ENCODE measurements around the gene MAN1A2.

The MAN1A2 gene

GRCh38 chr1:117493906-117494305 is 126.7 kb downstream of the MAN1A2 start:
- Histone ChIP-seq H2AFZ (ENCODE audit: low read length, unreplicated experiment) (no peak overlapping the region), H3K79me2 (ENCODE audit: control insufficient read depth, insufficient read depth, low read length, unreplicated experiment) (no peaks in the 10 kb centered on the region), H3K36me3 (ENCODE audit: insufficient read depth, low read length) (peaks cover 4% of the 10 kb centered on the region; the same call in 1 of the 2 replicates), H3K4me1 (ENCODE audit: control insufficient read depth, insufficient read depth, low read length, unreplicated experiment) (no peaks in the 10 kb centered on the region), H3K4me3 (ENCODE audit: low read depth, low read length) (no peak overlapping the region), H3K27ac (ENCODE audit: low read depth, low read length) (no peak overlapping the region), H3K27me3 (ENCODE audit: insufficient read depth, low read length) (no peaks in the 10 kb centered on the region)

DNA sequence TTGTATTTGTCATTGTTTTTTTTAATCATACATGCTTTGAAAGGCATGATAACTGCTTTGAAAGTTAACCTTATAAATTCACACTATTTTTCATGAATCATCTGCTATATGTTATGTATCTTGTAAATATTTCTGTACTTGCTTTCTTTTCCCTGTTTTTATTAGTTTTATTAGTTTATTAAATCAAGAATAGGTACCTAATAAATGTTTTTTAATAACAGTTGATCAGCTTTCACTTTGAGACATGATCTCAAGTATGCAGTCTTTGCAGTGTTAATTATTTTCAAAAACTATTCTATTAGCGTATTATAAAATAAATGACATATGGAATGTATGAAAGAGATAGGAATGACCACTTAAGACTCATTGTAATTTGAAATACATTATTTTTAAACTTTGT is 127.8 kb downstream of the MAN1A2 start:
- peaks cover 4% of the 10 kb centered on the region; the same call in 1 of the 2 replicates for H3K36me3 ChIP-seq (ENCODE audit: insufficient read depth, low read length)
- no peaks in the 10 kb centered on the region for H3K79me2 ChIP-seq (ENCODE audit: control insufficient read depth, insufficient read depth, low read length, unreplicated experiment)

GRCh38 chr1:117499071-117499470 is 131.8 kb downstream of the MAN1A2 start:
- Histone ChIP-seq H3K79me2 (ENCODE audit: control insufficient read depth, insufficient read depth, low read length, unreplicated experiment) (no peaks in the 10 kb centered on the region), H2AFZ (ENCODE audit: low read length, unreplicated experiment) (no peak overlapping the region), H3K36me3 (ENCODE audit: insufficient read depth, low read length) (peaks cover 4% of the 10 kb centered on the region; the same call in 1 of the 2 replicates), H3K27me3 (ENCODE audit: insufficient read depth, low read length) (no peaks in the 10 kb centered on the region), H3K4me1 (ENCODE audit: control insufficient read depth, insufficient read depth, low read length, unreplicated experiment) (peaks cover 10% of the 10 kb centered on the region), H3K4me3 (ENCODE audit: low read depth, low read length) (no peak overlapping the region), H3K27ac (ENCODE audit: low read depth, low read length) (no peak overlapping the region)

More for the DNA sequence above, 127.8 kb downstream of the MAN1A2 start:
- H3K27me3 ChIP-seq (ENCODE audit: insufficient read depth, low read length), result no peaks in the 10 kb centered on the region
- H2AFZ ChIP-seq (ENCODE audit: low read length, unreplicated experiment), result no peak overlapping the region
- no peak overlapping the region for H3K4me3 ChIP-seq (ENCODE audit: low read depth, low read length)
- no peaks in the 10 kb centered on the region for H3K4me1 ChIP-seq (ENCODE audit: control insufficient read depth, insufficient read depth, low read length, unreplicated experiment)
- H3K27ac ChIP-seq (ENCODE audit: low read depth, low read length), result no peak overlapping the region

DNA sequence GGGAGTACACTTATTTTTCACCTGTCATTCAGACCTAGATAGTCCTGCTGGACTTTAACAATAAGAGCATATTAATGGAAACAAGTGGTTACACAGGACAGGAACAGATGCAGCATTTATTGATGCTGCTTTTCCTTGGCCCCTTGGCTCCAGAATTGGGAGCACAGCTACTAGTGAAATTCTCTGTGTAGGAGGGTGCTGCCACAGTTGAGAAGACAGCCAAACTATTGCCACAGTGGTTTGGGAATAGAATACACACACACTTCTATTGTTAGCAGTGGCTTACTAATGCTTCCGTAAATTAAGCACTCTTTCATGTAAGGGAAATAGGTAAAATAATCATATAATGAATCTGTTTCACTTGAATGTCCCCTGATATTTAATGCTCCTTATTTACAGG is 133.3 kb downstream of the MAN1A2 start:
- no peak overlapping the region for H3K4me3 ChIP-seq (ENCODE audit: low read depth, low read length)
- peaks cover 4% of the 10 kb centered on the region; the same call in 1 of the 2 replicates for H3K36me3 ChIP-seq (ENCODE audit: insufficient read depth, low read length)
- no peaks in the 10 kb centered on the region for H3K27me3 ChIP-seq (ENCODE audit: insufficient read depth, low read length)
- peaks cover 10% of the 10 kb centered on the region for H3K4me1 ChIP-seq (ENCODE audit: control insufficient read depth, insufficient read depth, low read length, unreplicated experiment)
- no peaks in the 10 kb centered on the region for H3K79me2 ChIP-seq (ENCODE audit: control insufficient read depth, insufficient read depth, low read length, unreplicated experiment)
- no peak overlapping the region for H3K27ac ChIP-seq (ENCODE audit: low read depth, low read length)
- H2AFZ ChIP-seq (ENCODE audit: low read length, unreplicated experiment), result no peak overlapping the region

DNA sequence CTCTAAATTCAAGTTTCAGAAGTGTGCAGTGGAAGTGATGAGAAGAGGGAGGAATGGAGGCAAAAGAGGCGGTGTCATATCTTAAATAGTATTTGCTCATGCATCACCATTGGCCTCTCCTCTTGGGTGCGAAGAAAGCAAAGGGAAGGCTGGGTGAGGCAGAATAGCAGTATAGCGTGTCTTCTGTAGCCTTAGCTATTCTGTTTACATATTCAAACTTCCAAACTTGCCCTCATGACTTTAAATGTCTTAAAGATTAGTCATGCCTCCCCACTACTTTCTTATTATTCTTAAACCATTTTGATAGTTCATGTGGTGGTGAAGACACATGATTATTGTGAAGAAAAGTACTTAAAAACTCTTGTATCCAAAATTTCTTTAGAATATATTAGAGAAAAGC is 134.0 kb downstream of the MAN1A2 start:
- Histone ChIP-seq H3K36me3 (ENCODE audit: insufficient read depth, low read length) (peaks cover 4% of the 10 kb centered on the region; the same call in 1 of the 2 replicates), H3K27me3 (ENCODE audit: insufficient read depth, low read length) (no peaks in the 10 kb centered on the region), H2AFZ (ENCODE audit: low read length, unreplicated experiment) (no peak overlapping the region), H3K4me1 (ENCODE audit: control insufficient read depth, insufficient read depth, low read length, unreplicated experiment) (peaks cover 10% of the 10 kb centered on the region), H3K4me3 (ENCODE audit: low read depth, low read length) (no peak overlapping the region), H3K79me2 (ENCODE audit: control insufficient read depth, insufficient read depth, low read length, unreplicated experiment) (no peaks in the 10 kb centered on the region), H3K27ac (ENCODE audit: low read depth, low read length) (no peak overlapping the region)

DNA sequence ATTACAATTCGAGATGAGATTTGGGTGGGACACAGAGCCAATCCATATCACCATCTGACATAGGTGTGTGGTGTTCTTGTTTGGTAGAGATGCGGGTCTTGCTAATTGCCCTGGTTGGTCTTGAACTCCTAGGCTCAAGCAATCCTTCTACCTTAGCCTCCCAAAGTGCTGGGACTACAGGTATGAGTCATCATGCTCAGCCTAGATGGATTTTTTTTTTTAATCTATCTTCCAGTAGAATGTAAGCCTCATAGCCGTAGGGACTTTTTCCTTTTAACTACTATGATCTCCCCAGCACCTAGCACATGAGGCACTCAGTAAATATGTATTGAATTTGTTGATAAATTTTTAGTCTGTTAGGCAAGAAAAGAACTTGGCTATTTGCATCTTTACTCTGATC is 144.0 kb downstream of the MAN1A2 start:
- Histone ChIP-seq H2AFZ (ENCODE audit: low read length, unreplicated experiment) (no peak overlapping the region), H3K36me3 (ENCODE audit: insufficient read depth, low read length) (no peaks in the 10 kb centered on the region; the same call in 1 of the 2 replicates), H3K27ac (ENCODE audit: low read depth, low read length) (no peak overlapping the region), H3K4me1 (ENCODE audit: control insufficient read depth, insufficient read depth, low read length, unreplicated experiment) (no peaks in the 10 kb centered on the region), H3K27me3 (ENCODE audit: insufficient read depth, low read length) (no peaks in the 10 kb centered on the region), H3K79me2 (ENCODE audit: control insufficient read depth, insufficient read depth, low read length, unreplicated experiment) (no peaks in the 10 kb centered on the region), H3K4me3 (ENCODE audit: low read depth, low read length) (no peak overlapping the region)

GRCh38 chr1:117512728-117513321 is 145.6 kb downstream of the MAN1A2 start:
- no peak overlapping the region for H2AFZ ChIP-seq (ENCODE audit: low read length, unreplicated experiment)
- no peaks in the 10 kb centered on the region for H3K27me3 ChIP-seq (ENCODE audit: insufficient read depth, low read length)
- no peaks in the 10 kb centered on the region for H3K4me1 ChIP-seq (ENCODE audit: control insufficient read depth, insufficient read depth, low read length, unreplicated experiment)
- H3K36me3 ChIP-seq (ENCODE audit: insufficient read depth, low read length), result no peaks in the 10 kb centered on the region
- H3K79me2 ChIP-seq (ENCODE audit: control insufficient read depth, insufficient read depth, low read length, unreplicated experiment), result no peaks in the 10 kb centered on the region
- no peak overlapping the region for H3K27ac ChIP-seq (ENCODE audit: low read depth, low read length)
- H3K4me3 ChIP-seq (ENCODE audit: low read depth, low read length), result no peak overlapping the region

- Histone ChIP-seq H3K4me1 (ENCODE audit: control insufficient read depth, insufficient read depth, low read length, unreplicated experiment) (no peaks in the 10 kb centered on the region), H3K27me3 (ENCODE audit: insufficient read depth, low read length) (no peaks in the 10 kb centered on the region), H3K79me2 (ENCODE audit: control insufficient read depth, insufficient read depth, low read length, unreplicated experiment) (no peaks in the 10 kb centered on the region), H3K27ac (ENCODE audit: low read depth, low read length) (no peak overlapping the region), H3K4me3 (ENCODE audit: low read depth, low read length) (no peak overlapping the region), H2AFZ (ENCODE audit: low read length, unreplicated experiment) (no peak overlapping the region), H3K36me3 (ENCODE audit: insufficient read depth, low read length) (no peaks in the 10 kb centered on the region)
These were observed 155.9 kb downstream of the MAN1A2 start for GRCh38 chr1:117523111-117523510.

GRCh38 chr1:117527074-117527473 is 159.8 kb downstream of the MAN1A2 start:
- H3K27me3 ChIP-seq (ENCODE audit: insufficient read depth, low read length), result no peaks in the 10 kb centered on the region
- H3K27ac ChIP-seq (ENCODE audit: low read depth, low read length), result no peak overlapping the region
- H3K36me3 ChIP-seq (ENCODE audit: insufficient read depth, low read length), result no peaks in the 10 kb centered on the region
- H3K4me1 ChIP-seq (ENCODE audit: control insufficient read depth, insufficient read depth, low read length, unreplicated experiment), result no peaks in the 10 kb centered on the region
- H2AFZ ChIP-seq (ENCODE audit: low read length, unreplicated experiment), result no peak overlapping the region
- H3K79me2 ChIP-seq (ENCODE audit: control insufficient read depth, insufficient read depth, low read length, unreplicated experiment), result no peaks in the 10 kb centered on the region
- H3K4me3 ChIP-seq (ENCODE audit: low read depth, low read length), result no peak overlapping the region

- no peaks in the 10 kb centered on the region for H3K36me3 ChIP-seq (ENCODE audit: insufficient read depth, low read length)
- H3K27me3 ChIP-seq (ENCODE audit: insufficient read depth, low read length), result no peaks in the 10 kb centered on the region
- no peak overlapping the region for H3K27ac ChIP-seq (ENCODE audit: low read depth, low read length)
- H3K79me2 ChIP-seq (ENCODE audit: control insufficient read depth, insufficient read depth, low read length, unreplicated experiment), result no peaks in the 10 kb centered on the region
- no peak overlapping the region for H3K4me3 ChIP-seq (ENCODE audit: low read depth, low read length)
- no peaks in the 10 kb centered on the region for H3K4me1 ChIP-seq (ENCODE audit: control insufficient read depth, insufficient read depth, low read length, unreplicated experiment)
- H2AFZ ChIP-seq (ENCODE audit: low read length, unreplicated experiment), result no peak overlapping the region
These were observed 160.4 kb downstream of the MAN1A2 start for GRCh38 chr1:117527566-117528102.

- H3K27me3 ChIP-seq (ENCODE audit: insufficient read depth, low read length), result no peaks in the 10 kb centered on the region
- no peak overlapping the region for H3K27ac ChIP-seq (ENCODE audit: low read depth, low read length)
- no peaks in the 10 kb centered on the region for H3K4me1 ChIP-seq (ENCODE audit: control insufficient read depth, insufficient read depth, low read length, unreplicated experiment)
- no peaks in the 10 kb centered on the region for H3K36me3 ChIP-seq (ENCODE audit: insufficient read depth, low read length)
- no peak overlapping the region for H3K4me3 ChIP-seq (ENCODE audit: low read depth, low read length)
- no peaks in the 10 kb centered on the region for H3K79me2 ChIP-seq (ENCODE audit: control insufficient read depth, insufficient read depth, low read length, unreplicated experiment)
- no peak overlapping the region for H2AFZ ChIP-seq (ENCODE audit: low read length, unreplicated experiment)
These were observed 162.4 kb downstream of the MAN1A2 start for GRCh38 chr1:117529683-117530082.

Measured in ACC112 (cell line).